ENCODE data around the gene FAM163A.

- TF ChIP-seq POLR2A (IDR thresholded peaks at IDR 0.05), result no peak
- TF ChIP-seq CTCF (IDR thresholded peaks at IDR 0.05), result no peak
These were observed 97.0 kb downstream of the FAM163A start for GRCh38 chr1:179840107-179840506.

Data from prostate gland (tissue), 2 donors.